Stimulated activated CD8-positive, alpha-beta memory T cell treated with anti-CD3 and anti-CD28 coated beads, Interleukin-4, amount 100 ng/mL, for 1 hour (primary cell): ENCODE measurements around the gene ZNF225.
"Not testable (repeated sequence)": the region's sequence is repeated elsewhere in the genome, so short reads cannot be mapped to it uniquely, and the experiment has no call there.

Source experiments
- DNase-seq, 2 donors: peaks; one replicate each; pipeline ENCODE4 v3.0.0-alpha.2; 2020; ENCODE audit warnings: low read depth in 2 of 2, low spot score in 1 of 2

Gene ZNF225

DNA sequence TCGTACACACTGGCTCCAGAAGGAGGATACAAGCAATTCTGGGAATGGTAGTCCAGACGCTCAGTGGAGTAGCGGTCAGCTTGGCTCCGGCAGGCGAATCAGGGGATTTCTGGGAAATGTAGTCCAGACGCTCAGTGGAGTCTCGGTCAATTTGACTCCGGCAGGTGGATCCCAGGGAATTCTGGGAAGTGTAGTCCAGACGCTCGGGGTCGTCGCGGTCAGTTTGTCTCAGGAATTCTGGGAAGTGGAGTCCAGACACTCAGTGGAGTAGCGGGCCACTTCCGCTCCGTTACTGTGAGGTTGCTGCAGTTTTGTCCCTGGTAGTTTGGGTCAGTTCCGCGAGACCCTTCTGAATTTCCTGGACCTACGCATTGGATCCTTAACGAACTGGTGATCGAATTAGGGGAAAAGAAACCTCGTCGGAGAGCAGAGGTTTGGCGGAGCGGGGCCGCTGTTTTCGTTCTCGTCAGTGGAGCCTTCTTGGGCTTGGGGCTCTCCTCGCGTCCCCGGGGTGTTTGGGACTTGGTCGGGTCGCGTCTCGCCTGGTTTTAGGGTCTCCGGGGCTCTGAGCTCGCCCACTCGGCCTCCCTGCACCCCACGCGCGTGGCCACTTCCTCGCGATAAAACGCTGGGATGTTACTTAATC, at the start of gene ZNF225:
ZNF225 (plus strand) TSS at position 262 of the 646 bp plus-strand sequence. CDS start 2,429 bp downstream, outside the sequence.
- DNase-seq: peak; percentile 60 to 69

- no peak for DNase-seq
Observed at GRCh38 chr19:44066305-44066704, 46.9 kb upstream of the ZNF225 start.

DNA sequence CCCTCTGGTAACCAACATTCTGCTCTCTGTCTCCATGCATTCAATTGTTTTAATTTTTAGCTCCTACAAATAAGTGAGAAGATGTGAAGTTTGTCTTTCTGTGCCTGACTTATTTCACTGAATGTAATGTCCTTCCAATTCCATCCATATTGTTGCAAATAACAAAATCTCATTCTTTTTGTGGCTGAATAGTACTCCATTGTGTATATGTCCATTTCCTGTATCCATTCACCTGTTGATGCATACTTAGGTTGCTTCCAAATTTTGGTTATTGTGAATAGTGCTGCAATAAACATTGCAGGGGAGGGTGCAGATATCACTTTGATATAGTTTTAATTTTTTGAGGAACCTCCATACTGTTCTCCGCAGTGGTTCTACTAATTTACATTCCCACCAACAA, 43.8 kb upstream of the ZNF225 start:
- DNase-seq: no peak

DNA sequence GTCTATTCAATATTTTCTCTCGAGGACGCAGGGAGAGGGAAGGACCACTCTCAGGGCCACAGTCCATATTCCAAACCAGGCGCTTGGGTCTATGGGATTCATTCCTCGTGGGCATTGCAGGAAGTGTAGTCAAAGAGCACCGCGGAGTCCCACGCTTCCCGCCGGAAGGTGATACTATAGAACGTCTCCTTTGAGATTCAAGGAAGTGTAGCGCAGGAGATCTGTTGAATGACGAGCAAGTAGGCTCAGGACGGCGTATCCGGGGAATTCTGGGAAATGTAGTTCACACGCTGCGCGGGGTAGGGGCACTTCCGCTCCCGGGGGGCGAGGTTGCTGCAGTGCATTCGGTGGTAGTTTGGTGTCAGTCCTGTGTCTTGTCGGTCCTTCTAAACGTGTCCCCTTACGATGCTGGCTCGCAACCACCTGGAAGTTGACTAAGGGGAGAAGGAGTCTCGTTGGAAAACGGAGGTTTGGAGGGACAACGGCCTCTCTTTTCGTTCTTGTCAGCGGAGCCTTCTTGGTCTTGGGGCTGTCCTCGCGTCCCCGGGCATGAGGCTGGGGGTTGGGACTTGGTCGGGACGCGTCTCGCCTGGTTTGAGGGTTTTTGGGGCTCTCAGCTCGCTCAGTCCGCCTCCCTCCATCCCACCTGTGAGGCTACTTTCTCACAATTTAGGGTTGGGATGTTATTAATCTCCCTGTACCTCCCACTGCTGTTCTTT, 41.2 kb upstream of the ZNF225 start, which contains the start of gene ZNF284:
ZNF284 (plus strand) TSS at position 336 of the 719 bp plus-strand sequence. CDS start 4,231 bp downstream, outside the sequence.
- DNase-seq: peak in 1 of 2 donors; percentile 63

- DNase-seq: no peak
Observed at GRCh38 chr19:44072543-44073401, 40.4 kb upstream of the ZNF225 start.

- no peak for DNase-seq
Observed at GRCh38 chr19:44076325-44076724, 36.9 kb upstream of the ZNF225 start.

DNA sequence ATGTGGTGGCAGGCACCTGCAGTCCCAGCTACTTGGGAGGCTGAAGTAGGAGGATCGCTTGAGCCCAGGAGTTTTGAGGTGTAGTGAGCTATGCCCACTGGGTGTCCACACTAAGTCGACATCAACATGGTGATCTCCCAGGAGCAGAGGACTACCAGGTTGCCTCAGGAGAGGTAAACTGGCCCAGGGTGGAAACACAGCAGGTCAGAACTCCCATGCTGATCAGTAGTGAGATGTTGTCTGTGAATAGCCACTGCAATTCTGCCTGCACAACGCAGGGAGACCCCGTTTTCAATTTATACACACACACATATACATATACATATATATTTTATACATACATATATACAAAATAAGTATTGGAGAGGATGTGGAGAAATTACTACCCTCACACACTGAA, 21.1 kb upstream of the ZNF225 start:
- DNase-seq: no peak

- DNase-seq: peak; percentile 49 to 59
Observed at GRCh38 chr19:44093931-44094765, 19.1 kb upstream of the ZNF225 start, which contains the start of gene ZNF224. Gene ZNF224, plus strand, starts transcription at chr19:44094361. Its CDS starts 3,513 bp downstream, at chr19:44097874.

DNA sequence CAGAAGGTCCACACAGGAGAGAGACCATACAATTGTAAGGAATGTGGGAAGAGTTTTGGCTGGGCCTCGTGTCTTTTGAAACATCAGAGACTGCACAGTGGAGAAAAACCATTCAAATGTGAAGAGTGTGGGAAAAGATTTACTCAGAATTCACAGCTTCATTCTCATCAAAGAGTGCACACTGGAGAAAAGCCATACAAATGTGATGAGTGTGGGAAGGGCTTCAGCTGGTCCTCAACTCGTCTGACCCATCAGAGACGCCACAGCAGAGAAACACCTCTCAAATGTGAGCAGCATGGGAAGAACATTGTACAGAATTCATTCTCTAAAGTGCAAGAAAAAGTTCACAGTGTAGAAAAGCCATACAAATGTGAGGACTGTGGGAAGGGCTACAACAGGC, 5.4 kb upstream of the ZNF225 start:
- DNase-seq: no peak

DNA sequence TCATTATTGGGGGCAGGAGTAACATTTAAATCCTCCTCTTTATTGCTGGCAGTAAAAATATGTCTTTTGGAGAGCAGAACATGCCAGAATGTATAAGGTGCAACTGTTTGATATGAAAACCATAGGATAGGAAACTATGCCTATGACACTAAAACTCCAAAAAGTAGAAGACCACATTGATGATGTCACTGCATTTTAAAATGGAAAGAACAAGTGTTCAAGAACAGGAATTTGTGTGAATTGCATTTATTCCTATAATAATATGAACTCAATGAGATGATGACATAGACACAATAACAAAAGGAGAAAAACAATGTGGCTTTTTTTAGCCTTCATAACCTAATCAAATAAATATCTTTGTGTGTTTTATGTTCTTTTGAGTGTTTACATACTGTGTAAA, 3.7 kb upstream of the ZNF225 start:
- DNase-seq: no peak

DNA sequence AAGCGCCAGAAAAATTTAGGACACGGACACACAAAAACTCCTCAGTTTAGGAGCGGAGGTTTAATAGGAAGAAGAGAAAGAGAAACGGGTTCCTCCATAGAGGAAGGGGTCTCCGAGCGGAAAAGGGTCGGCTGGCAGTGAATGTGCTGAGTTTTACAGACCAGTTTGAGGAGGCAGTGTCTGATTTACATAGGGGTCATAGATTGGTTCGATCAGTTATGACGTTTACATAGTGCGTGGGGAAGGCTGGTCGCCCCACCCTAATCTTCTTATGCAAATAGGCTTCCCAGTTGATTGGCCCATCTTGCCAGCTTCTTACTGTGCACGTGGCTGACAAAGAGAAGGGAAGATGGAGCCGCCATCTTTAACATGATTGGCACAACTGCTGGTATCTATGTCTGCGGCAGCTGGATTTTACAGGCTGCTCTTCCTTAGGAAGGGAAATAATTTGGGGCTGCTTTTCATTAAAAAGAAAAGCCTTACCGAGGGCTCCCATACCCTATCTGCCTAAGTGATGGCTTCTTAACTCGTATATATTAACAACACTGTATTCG, 1.2 kb upstream of the ZNF225 start:
- DNase-seq: no peak

- no peak for DNase-seq
Observed at GRCh38 chr19:44112802-44113137, 429 bp upstream of the ZNF225 start.

GRCh38 chr19:44113784-44114390, 688 bp downstream of the ZNF225 start:
- DNase-seq: no peak

GRCh38 chr19:44121162-44121561, 8.0 kb downstream of the ZNF225 start:
- DNase-seq: not testable (repeated sequence)

DNA sequence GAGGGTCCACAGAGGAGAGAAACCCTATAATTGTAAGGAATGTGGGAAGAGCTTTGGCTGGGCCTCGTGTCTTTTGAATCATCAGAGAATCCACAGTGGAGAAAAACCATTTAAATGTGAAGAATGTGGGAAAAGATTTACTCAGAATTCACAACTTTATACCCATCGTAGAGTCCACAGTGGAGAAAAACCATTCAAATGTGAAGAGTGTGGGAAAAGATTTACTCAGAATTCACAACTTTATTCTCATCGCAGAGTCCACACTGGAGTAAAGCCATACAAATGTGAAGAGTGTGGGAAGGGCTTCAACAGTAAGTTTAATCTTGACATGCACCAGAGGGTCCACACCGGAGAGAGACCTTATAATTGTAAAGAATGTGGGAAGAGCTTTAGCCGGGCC, 18.8 kb downstream of the ZNF225 start:
- DNase-seq: no peak

- peak; percentile 31 to 44 for DNase-seq
Observed at GRCh38 chr19:44141191-44142058, 28.2 kb downstream of the ZNF225 start, which contains the start of gene ZNF234. Gene ZNF234, plus strand, starts transcription at chr19:44141554. Its CDS starts 3,079 bp downstream, at chr19:44144633.

DNA sequence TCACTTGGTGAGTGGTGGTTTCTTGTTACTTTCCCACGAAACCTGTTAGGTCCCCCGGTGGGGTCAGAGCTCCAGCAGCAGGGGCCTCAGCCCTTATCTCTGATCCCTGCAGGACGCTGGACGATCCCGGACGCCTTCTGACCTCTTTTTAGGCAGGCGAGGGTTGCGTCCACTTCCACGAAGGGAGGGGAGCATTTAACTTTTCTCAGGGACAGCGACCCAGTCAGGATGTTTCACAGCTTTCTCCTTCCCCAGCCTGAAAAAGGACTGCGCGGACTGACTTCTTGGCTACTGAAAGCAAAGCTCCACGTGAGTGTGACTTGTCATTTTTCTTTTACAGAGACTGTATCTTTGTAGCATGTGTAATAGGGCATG, 28.8 kb downstream of the ZNF225 start:
- DNase-seq: no peak

DNA sequence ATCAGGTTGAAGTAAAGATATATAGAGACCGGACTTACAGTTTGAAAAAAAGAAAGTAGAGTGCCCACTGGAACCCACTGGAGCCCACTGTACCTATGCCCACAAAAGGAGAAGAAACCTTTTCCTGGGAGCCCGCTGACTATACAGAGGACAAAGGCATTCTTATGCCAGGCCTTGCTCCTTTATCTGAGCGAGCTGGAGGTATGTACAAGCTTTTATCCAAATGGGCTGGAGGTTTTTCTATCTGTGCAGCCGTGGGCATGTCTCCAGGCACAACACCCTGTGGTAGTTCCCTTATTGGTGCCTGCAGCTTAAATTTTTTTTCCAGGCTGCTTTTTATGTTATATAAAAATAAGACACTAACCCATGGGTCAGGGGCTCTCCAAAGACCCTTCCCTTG, 36.6 kb downstream of the ZNF225 start:
- no peak for DNase-seq

GRCh38 chr19:44151491-44151890, 38.3 kb downstream of the ZNF225 start:
- no peak for DNase-seq
